ENCODE measurements around the gene S100A1.
"Not testable (repeated sequence)": the region's sequence is repeated elsewhere in the genome, so short reads cannot be mapped to it uniquely, and the experiment has no call there.

S100A1 gene

DNA sequence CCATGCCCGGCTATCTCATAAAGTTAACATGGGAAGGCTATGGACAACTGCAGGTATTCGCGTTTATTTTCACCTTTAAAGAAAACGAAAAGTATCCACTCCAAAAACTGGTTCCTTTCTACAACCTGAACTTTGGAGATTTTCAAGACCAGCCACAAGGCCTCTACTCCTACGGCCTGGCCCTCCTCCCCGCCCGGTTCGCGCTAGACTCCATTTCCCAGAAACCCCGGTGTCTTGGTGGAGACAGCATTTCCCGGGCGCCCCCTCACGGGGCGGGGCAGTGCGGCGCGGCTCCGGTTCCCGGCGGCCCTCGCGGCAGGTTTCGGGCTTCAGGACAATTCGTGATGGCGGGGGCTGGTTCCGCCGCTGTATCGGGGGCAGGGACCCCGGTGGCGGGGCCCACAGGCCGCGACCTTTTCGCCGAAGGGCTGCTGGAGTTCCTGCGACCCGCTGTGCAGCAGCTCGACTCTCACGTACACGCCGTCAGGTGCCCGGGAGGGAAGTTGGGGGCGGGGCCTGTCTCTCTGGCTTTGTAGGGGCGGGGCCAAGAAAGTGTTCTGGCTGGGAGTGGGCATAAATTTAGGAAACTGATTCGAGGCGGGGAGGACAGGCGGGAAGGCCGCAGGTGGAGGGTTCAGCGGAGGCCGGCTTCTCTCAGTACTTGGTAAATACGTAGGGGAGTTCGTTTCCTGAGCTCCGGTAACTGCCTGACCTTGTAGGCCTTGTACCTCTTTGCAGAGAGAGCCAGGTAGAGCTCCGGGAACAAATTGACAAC, 30.4 kb downstream of the S100A1 start, which contains the start of gene SNAPIN:
SNAPIN (plus strand) TSS at position 304 of the 775 bp plus-strand sequence; CDS start at position 345, 41 bp downstream.
- DNase-seq (ENCODE audit: low read depth) = peak; percentile 85

DNA sequence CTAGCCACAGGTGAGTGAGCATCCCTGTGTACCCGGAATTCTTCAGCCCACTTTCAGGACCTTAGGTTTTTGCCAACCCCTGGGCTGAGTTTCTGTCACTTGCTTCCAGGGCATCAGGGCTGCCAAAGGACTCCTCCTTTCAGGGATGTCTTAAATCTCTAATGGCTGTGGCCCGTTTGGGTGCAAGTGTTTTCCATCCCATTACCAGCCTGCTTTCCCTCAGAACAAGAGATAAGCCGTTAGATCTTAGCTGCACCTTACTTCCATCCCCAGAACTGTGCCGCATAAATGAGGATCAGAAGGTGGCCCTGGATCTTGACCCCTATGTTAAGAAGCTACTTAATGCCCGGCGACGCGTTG, 30.9 kb downstream of the S100A1 start:
- DNase-seq (ENCODE audit: low read depth) = no peak

DNA sequence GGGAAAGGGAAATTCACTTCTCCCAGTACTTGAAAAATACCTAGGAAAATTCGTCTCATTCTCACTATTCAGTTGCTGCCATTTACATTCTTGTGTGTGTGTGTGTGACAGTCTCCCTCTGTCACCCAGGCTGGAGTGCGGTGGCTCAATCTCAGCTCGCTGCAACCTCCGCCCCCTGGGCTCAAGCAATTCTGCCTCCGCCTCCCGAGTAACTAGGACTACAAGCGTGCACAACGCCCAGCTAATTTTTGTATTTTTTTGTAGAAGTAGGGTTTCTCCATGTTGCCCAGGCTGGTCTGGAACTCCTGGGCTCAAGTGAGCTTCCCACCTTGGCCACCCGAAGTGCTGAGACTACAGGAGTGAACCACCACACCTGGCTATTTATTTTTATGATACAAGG, 31.4 kb downstream of the S100A1 start:
- no peak for DNase-seq (ENCODE audit: low read depth)

DNA sequence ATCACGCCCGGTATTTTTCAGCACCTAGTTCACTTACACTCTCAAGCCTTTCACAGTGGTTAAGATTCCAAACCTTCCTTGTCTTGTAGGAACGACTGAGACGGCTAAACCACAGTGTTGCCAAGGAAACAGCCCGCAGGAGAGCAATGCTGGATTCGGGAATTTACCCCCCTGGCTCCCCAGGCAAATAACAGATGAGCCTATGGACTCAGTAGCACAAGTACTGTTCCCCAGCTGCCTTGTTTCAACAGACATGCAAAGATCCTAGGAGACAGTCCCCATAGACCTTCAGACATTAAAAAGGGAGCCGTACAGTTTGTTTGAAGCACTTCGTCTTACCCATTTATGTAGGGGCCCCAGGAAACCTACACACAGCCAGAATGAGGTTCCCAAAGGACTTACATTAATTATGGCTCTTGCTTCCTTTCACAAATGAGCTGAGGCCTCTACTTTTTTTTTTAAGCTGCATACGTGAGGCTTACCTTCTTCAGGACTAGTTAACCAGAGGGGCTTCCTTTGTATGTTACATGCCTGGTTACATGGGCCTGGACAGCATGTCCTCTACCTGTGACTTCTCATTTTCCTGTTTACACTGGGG, 33.0 kb downstream of the S100A1 start:
- no peak for DNase-seq (ENCODE audit: low read depth)

DNA sequence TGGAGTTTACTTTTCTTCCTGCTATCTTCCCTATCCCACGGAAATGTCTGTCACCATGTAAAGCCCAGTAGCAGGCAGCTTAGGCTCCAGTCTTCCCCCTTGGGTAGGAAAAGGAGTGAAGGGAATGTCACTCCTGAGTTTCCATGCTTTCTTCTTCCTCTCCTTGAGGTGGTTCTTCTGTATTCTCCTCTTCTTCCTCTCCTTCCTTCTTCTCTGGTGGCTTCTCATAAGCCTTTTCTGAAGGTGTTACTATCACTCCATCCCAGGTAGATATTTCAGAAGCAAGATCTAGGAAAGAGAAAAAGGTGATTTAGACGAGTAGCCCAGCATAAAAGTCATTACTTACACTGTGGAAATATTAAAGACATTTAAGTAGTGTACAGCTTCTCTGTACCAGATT, 34.0 kb downstream of the S100A1 start:
- DNase-seq (ENCODE audit: low read depth) = no peak

DNA sequence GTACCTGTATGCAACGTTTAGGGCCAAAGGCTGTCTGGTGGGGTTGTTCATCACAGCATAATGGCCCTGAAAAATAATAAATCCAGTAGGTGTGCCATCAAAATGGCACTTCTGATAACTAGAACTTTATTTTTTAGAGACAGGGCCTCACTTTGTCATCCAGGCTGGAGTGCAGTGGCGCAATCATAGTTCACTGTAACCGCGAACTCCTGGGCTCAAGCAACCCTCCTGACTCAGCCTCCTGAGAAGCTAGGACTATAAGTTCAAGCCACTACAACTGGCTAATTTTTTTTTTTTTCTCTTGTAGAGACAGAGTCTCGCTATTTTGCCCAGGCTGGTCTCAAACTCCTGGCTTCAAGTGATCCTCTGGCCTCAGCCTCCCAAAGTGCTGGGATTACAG, 35.0 kb downstream of the S100A1 start:
- DNase-seq (ENCODE audit: low read depth) = peak; percentile 51

DNA sequence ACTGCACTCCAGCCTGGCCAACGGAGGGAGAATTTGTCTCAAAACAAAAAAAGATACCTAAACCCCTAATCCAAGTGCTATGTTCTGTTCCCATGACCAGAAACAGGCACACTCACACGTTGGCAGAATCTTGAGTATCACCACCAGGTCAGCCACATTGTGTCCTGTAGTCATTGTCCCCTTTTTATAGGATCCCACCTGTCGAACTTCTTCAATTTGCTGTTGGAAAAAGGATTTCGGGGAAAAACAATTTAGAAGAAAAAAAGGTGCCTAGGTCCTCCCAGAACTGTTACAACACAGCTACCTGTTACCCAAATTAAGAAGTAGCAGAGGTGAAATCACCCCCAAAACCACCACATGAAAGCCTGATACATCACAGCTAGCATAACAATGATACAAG, 39.2 kb downstream of the S100A1 start:
- no peak for DNase-seq (ENCODE audit: low read depth)

DNA sequence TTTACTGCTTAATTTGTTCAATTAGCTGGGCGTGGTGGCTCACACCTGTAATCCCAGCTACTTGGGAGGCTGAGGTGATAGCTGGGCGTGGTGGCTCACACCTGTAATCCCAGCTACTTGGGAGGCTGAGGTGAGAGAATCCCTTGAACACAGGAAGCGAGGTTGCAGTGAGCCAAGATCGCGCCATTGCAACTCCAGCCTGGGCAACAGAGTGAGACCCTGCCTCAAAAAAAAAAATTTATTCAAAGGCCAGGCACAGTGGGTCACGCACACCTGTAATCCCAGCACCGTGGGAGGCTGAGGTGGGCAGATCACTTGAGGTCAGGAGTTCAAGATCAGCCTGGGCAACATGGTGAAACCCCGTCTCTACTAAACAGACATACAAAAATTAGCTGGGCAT, 40.4 kb downstream of the S100A1 start:
- not testable (repeated sequence) for DNase-seq (ENCODE audit: low read depth)

DNA sequence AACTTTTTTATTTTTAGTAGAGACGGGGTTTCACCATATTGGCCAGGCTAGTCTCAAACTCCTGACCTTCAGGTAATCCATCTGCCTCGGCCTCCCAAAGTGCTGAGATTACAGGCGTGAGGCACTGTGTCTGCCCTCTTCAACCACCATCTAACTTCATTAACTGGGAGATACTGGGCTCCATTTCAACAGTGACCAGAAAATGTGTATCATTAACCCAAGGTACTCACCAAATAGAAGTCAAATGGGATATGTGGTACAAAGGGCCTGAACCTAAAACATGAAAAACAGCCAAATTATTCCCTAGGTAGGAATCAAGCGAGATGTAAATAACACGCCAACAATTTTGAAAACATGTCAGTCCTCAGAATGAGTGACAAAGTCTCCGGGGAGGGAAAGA, 41.4 kb downstream of the S100A1 start:
- no peak for DNase-seq (ENCODE audit: low read depth)

DNA sequence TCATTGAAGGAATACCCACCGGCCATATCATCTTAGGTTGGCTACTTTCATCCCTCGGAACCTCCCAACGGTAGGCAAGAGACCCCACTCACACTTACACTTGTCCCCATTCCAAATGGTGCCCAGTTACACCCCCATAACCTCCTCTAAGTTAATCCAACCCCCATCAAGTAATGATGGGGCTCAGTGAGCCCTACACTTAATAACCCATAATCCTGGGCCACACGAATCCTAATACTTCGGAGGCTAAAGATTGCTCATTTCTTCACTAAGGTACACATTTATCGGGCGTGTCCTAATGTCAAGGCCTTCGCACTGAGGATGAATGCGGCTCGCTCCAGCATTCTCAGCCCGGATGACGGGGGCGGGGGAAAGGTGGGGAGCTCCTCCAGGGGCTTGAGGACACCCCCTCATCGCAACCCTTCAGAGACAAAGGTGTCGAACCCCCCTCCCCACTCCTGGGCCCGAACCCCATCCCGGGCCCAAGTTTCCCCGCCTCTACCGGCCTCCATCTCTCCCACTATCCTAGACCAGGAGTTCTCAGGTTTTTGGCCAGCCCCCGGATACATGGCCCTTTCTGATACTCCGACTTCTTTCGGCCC, 42.1 kb downstream of the S100A1 start:
- no peak for DNase-seq (ENCODE audit: low read depth)

DNA sequence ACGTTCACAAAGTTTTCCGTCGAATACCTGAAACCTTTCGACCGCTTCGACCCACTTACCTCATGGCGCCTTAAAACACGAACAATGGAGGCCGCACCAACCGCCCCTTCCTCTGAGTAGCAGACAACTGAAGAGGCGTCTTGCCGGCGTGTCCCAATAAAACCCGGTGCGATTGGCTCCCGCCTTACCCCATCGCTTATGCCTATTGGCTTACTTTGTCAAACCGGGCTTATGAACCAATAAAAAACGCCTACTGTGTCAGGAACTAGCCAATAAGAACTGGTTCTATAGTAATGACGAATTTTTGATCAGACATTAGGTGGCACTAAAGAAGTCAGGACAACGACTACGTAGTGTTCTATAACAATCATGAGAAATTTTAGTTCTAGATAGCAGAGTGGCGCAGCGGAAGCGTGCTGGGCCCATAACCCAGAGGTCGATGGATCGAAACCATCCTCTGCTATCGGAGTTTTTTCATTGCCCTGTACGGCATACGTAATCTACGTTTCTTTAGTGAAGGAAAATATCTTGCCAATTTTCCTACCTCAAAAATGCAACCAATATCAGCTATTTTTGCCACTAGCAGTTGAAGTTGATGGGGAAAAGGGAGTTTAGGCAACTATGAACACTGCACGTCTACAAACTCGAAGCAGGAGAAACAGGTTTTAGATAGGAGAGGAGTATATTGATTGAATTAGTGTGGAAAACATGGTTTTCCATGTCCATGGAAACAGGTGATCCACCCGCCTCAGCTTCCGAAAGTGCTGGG, 42.8 kb downstream of the S100A1 start, which contains the start of gene ILF2:
ILF2 (minus strand) TSS at position 135 of the 769 bp plus-strand sequence; CDS start at position 64, 71 bp downstream.
- peak; percentile 100 for DNase-seq (ENCODE audit: low read depth)

DNA sequence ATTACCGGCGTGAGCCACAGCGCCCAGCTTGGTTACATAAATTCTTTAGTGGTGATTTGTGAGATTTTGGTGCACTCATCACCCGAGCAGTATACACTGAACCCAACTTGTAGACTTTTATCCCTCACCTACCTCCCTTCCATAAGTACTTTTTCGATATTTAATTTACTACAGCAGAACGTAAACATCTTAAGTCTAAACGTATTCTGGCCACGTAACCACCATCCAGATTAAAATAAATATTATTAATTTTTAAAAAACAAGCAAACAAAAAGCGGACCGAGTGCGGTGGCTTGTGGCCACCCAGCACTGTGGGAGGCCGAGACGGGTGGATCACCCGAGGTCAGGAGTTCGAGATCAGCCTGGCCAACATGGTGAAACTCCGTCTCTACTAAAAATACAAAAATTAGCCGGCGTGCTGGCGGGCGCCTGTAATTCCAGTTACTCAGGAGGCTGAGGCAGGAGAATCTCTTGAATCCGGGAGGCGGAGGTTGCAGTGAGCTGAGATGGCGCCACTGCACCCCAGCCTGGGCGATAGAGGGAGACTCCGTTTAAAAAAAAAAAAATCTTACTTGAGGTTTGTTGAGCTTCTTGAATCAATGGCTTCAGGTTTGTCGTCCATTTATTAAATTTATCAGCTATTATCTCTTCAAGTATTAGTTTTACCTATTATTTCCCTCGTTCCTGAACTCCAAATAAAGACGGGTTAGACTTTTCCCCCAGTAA, 43.6 kb downstream of the S100A1 start:
- not testable (repeated sequence) for DNase-seq (ENCODE audit: low read depth)

DNA sequence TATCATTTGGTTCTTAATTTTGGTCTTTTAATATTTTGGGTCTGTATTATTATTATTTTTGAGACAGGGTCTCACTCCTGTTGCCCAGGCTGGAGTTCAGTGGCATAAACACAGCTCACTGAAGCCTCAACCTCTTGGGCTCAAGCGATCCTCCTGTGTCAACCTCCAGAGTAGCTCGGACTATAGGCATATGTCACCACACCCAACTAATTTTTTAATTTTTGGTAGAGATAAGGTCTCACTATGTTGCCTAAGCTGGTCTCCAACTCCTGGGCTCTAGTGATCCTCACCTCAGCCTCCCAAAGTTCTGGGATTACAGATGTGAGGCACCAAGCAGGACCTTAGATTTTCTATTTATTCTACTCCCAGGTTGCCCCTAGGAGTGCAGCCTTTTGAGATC, 45.3 kb downstream of the S100A1 start:
- DNase-seq (ENCODE audit: low read depth) = no peak

DNA sequence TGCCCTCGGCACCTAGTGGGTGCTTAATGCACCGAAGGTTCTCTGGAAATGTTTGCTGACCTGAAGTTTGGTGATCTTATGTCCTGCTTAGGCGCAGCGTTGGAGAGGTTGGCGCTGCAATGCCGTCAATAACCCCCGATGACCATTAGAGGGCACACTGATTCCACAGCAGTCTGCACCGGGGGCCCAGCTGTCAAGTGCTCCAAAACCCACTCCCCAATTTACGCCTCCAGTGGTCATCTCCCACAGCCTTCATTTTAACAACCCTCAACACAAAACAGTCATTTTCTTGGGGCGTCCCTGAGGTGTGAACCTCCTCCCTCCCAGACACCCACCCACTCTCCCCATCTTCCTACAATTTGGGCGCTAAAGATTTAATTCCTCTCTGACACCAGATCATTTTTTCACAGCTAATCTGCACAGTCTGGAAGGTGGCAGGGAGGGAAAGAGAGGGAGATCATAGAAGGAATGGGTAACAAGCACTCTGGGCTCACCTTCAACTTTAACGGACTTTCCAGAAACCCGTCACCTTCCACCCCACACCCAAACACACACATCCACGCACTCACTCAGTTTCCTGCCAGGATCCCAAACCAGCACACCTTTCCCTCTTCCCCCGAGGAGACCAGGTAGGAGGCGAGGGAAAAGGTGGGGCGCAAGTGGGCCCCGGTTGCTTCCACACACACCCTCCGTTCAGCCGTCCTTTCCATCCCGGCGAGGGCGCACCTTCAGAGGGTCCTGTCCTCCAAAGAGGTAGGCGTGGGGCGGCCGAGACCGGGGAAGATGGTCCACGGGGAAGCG, 49.7 kb downstream of the S100A1 start:
- DNase-seq (ENCODE audit: low read depth) = peak; percentile 37

DNA sequence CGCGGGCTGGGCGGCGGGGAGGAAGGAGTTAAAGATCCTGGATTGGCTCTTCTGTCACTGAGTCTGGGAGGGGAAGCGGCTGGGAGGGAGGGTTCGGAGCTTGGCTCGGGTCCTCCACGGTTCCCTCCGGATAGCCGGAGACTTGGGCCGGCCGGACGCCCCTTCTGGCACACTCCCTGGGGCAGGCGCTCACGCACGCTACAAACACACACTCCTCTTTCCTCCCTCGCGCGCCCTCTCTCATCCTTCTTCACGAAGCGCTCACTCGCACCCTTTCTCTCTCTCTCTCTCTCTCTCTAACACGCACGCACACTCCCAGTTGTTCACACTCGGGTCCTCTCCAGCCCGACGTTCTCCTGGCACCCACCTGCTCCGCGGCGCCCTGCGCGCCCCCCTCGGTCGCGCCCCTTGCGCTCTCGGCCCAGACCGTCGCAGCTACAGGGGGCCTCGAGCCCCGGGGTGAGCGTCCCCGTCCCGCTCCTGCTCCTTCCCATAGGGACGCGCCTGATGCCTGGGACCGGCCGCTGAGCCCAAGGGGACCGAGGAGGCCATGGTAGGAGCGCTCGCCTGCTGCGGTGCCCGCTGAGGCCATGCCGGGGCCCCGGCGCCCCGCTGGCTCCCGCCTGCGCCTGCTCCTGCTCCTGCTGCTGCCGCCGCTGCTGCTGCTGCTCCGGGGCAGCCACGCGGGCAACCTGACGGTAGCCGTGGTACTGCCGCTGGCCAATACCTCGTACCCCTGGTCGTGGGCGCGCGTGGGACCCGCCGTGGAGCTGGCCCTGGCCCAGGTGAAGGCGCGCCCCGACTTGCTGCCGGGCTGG, 50.5 kb downstream of the S100A1 start, which contains the start of gene NPR1:
NPR1 (plus strand) TSS at position 170 of the 818 bp plus-strand sequence; CDS start at position 591, 421 bp downstream.
- DNase-seq (ENCODE audit: low read depth) = peak; percentile 15

DNA sequence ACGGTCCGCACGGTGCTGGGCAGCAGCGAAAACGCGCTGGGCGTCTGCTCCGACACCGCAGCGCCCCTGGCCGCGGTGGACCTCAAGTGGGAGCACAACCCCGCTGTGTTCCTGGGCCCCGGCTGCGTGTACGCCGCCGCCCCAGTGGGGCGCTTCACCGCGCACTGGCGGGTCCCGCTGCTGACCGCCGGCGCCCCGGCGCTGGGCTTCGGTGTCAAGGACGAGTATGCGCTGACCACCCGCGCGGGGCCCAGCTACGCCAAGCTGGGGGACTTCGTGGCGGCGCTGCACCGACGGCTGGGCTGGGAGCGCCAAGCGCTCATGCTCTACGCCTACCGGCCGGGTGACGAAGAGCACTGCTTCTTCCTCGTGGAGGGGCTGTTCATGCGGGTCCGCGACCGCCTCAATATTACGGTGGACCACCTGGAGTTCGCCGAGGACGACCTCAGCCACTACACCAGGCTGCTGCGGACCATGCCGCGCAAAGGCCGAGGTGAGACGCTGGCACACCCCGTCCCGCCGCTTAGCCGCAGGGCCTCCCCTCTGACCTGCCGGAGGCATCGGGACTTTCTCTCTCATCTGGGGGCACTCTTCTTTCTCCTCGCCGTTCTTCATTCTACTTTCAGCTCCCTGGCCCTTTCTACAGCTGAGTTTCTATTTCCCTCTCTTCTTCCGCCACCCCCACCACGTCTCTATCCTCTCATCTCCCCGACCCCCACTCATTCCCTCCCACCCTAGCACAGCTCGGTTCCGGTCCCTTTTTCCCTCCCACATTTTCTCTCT, 51.3 kb downstream of the S100A1 start:
- no peak for DNase-seq (ENCODE audit: low read depth)

DNA sequence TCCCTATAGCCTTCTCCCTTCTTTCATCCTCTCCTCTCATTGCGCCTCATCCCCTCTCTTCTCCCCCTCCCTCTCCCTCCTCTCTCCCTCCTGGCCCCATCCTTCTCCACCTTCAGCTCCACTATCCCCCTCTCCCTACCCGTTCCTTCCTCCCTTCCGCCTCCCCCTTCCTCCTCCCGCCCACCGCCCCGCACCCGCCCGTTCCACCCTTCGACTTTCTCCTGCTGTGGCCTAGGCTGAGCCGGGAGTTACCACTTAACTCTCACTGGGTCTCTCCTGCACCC, 51.8 kb downstream of the S100A1 start:
- no peak for DNase-seq (ENCODE audit: low read depth)

Measured in fibroblast of gingiva (primary cell).